HG02938 (cell line): Measurements from ENCODE around the gene EXOC6.

Experiments
- ATAC-seq: cut with Tn5 transposase; IDR thresholded peaks from one replicate; pipeline ENCODE4 v1.9.1; 2021; ENCODE audit warnings: mild to moderate bottlenecking, moderate library complexity; ENCODE audit not compliant: unreplicated experiment

Gene EXOC6

DNA sequence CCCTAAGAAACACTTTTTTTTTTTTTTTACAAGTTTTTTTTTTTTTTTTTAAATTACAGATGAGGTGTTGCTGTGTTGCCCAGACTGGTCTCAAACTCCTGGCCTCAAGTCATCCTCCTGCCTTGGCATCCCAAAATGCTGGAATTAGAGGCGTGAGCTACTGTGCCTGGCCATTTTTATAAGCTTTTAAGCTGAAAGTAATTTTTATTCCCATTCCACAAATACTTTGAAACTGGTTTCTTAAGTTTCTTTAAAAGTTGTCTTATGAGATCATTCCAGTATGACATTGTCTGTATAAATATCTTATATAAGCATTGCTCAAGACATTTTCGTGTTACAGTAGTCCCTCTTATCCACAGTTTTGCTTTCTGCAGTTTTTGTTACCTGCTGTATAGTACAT lies 150.9 kb downstream of the EXOC6 start:
- ATAC-seq: no peak

DNA sequence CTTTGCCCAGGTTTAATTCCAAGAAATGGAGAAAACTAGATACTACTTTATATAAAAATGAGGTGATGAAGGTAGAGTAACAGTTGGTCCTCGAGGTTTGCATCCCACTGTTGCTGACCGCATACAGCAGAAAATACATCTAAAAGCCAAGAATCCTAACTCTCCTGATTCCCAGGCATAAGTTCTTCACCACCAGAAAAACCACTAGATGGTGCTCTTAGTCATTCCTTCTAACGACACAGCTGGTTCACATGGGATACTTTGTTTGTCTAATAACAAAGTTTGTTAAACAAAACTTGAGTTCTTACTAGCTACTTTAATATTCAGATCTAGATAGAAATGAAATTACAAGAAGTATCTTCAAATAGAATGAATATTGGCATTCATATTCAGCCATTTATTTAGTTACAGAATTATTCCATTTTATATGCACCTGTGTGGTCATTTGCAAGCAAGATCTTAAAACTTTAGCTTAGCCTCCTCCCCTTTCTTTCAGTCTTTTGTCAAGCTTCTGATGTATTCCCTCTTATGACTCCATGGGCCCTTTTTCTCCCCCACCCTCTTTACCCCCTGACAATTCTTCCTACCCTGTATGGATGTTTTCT lies 158.2 kb downstream of the EXOC6 start:
- ATAC-seq: no peak

DNA sequence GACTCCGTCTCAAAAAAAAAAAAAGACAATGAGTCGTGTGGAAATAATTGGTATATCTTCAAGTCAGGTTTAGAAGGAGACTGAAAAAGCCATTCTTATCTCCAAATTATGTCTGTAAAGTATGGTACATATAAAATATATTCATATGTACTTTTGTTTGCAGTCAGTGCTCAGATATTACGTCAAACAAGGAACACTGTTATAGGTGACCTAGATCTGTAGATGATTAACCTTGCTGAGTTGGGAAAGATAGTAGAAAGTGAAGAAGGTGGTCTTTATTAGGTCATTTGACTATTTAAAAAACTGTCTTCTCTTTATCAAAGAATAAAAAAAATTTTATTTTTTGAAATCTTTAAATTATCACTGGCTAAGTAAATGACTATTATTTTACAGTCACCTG lies 167.4 kb downstream of the EXOC6 start:
- ATAC-seq: no peak

DNA sequence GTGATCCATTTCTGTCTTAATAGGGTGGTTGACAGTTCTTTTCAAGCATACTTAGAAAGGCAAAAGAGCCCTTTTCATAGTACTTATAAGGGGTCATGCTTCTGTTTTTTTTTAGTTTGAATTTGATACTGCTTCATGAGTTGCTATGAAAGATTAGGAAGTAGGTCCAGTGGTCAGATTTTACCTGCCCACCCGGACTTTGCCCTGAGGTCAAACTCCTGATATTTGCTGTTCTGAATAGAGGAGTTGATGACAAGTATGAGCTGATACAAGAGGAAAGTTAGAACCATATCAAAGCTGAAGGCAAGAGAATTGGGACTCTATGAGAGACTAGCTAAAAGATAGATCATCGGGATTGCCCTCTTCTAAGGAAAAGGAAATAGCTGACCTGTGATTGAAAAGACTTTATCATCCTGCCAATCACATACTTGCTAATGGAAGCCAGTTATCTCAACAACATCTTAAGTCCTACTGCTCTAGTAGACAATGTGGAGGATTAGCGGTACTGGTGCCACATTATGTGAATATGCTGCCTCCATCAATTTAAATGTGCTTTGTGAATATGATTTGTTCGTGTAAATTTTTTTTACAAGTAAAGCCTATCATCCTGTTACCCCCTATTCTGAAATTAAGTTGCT lies 174.8 kb downstream of the EXOC6 start:
- ATAC-seq: no peak

DNA sequence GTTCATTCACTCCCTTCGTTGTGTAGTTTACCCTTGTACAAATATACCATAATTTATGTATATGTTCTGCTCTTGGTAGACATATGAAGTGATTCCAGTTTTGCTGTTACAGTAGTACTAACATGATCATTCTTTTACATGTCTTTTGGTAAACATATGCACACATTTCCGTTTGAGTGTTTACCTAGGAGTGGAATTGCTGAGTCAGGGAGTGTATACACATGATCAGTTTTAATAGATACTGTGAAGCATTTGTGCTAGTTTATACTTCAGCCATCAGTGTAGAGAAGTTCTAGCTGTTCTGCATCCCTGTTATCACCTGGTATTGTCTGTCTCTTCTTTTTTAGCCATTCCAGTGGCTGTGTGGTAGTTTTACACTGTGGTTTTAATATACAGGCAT lies 177.8 kb downstream of the EXOC6 start:
- ATAC-seq: no peak

DNA sequence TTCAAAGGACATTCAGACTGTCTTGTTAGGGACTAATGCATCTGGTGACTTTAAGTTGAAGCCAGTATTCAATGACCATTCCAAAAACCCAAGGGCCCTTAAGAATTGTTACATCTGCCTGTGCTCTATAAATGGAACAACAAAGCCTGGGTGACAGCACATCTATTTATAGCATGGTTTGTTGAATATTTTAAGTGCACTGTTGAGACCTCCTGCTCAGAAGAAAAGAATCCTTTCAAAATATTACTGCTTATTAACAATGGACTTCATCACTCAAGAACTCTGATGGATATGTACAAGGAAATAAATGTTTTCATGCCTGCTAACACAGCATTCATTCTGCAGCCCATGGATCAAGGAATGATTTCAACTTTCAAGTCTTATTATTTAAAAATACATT lies 179.2 kb downstream of the EXOC6 start:
- ATAC-seq: no peak

DNA sequence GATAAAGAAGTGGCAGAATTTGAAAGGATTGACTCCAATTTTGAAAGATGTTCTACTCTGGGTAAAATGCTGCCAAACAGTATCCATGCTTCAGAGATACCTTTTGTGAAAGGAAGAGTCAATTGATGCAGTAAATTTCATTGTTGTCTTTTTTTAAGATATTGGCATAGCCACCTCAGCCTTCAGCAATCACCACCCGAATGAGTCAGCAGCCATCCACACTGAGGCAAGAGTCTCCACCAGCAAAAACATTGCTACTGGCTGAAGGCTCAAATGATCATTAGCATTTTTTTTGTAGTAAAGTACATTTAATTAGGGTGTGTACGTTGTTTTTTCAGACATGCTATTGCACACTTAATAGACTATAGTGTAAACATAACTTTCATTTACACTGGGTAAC lies 180.6 kb downstream of the EXOC6 start:
- ATAC-seq: no peak

DNA sequence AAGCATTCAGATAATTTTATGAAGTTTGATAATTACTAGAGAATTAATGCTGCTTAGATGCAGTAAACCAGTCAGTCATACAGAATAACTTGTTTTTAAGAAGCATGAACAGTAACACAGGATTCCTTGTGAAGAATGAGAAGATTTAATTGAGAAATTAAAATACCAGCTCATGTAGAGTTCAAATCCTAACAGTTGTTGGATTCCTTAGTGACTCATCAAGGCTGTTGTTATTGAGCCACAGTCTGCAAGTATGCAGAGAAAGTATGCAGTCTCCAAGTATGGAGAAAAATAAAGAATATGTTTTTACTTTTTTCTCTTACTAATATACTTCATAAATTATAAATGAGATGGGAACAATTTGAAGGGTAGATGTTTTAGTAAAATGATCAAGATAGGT lies 182.1 kb downstream of the EXOC6 start:
- ATAC-seq: no peak

DNA sequence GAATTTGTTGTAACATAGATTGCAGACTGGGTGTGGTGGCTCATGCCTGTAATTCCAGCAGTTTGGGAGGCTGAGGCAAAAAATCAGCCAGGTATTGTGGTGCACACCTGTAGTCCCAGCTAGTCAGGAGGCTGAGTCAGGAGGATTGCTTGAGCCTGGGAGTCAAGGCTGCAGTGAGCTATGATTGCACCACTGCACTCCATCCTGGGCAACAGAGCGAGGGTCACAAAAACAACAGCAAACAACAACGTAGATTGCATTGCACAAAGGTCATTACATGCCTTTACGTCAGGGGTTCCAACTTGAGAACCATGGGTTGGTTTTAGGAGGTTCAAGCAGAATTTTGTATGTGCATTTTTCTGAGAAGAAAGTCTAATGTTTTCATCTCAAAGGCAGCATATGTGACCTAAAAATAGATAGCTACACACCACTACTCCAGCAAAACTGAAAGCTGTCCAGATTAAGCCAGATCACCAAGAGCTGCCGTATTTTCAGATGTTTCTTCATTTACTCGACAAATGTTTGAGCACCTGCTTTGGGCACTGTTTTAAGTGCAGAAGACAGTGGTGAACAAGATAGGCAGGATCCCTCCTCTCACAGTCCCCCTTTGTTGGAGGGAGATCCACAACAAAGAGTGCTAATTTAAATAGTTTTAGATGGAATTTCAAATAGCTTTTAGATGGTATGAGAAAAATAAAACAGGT lies 183.9 kb downstream of the EXOC6 start:
- ATAC-seq: no peak

DNA sequence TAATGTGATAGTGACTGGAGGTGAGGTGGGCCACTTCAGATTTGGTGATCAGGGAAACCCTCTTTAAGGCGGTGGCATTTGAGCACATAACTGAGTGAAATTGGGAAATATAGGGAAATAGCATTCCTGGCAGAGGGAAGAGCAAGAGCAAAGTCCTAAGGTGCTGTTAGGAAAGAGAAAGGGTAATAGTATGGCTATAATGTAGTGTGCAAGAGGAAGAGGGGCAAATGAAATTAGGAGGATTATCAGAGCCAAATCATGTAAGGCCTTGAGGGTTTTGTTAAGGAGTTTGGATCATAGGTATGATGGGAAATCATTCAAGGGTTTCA lies 184.5 kb downstream of the EXOC6 start:
- ATAC-seq: no peak

DNA sequence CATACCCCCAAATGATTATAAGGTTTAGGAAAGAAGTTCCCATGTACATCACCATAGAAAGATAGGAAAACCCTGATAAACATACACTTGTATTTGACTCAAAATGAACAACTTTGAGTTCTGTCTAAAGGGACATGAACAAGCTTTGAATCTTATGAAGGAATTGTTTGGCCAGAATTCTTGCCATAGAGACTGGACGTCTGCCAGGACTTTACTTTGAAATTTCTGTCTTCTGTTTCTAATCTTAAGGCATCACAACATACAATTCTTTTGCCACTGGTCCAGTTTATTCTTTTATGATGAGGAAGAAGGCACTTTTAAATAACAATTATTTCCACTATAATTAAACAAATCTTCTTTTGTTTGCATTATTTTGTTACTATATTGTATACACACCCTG lies 186.1 kb downstream of the EXOC6 start:
- ATAC-seq: no peak

DNA sequence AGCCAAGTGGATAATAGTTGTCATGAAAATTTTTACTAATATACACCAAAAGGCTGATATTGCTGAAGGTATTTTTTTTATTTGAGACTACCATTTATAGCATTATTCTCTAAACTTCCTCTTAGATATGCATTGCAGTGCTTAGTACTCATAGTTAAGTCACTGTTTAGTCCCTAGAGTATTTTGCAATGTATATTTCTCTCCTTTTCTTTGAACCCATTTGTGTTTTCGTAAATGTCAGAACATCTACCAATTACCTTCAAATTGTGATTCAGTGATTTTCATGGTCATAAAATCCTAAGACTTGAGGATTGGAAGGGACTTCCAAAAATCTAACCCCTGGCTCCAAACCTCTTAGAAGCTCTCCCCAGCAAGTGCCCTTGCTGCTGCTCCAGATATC lies 190.8 kb downstream of the EXOC6 start:
- no peak for ATAC-seq

DNA sequence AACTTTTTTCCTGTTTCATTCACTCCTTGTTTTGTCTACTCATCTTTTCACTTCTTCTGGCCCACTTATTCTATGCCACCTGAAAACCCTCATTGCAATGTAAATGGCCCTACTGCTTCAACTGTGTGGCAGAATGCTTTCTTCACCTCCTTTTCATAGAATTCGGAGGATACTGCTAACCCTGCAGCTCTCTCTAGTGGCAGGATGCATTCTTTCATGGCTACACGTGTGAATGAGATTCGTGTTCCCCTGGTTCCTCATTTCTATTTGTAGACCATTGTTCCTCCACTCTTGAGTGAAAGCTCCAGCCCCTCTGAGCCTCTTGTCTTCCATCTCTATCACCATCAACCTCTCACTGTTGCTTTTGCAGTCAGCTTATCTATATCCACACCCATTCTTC lies 191.4 kb downstream of the EXOC6 start:
- no peak for ATAC-seq

DNA sequence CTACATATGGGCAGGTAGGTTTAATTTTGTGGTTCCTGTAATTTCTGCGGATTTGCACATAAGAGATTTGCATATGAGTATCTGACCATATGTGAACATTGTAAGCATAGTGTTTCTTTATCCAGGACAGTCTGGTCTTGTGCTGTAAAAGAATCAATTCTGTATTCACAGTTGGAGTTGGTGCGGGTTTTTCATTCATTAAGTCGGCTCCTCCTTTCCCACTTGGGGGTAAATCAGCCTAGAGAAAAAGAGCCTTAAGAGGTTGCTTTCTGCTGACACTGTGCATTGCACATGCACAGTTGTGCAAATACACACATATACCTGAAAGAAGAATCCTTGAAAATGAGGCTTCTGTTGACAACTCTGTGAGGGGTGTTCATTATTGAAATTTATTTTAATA lies 206.2 kb downstream of the EXOC6 start:
- ATAC-seq: no peak

DNA sequence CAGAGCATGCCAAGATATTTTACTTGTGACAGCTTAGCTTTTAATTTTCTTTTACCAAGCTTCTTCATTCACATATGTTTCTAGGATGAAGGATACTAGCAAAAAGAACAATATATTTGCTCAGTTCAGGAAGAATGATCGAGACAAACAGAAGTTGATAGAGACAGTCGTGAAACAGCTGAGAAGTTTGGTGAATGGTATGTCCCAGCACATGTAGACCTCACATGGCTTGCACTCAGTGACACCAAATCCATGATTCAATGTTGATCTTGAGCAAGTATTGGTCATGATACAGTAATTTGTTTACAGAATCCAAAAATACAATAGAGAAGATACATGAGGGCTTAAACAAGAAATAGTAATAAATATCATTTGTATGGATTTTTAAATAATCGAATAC lies 209.8 kb downstream of the EXOC6 start:
- ATAC-seq: no peak

DNA sequence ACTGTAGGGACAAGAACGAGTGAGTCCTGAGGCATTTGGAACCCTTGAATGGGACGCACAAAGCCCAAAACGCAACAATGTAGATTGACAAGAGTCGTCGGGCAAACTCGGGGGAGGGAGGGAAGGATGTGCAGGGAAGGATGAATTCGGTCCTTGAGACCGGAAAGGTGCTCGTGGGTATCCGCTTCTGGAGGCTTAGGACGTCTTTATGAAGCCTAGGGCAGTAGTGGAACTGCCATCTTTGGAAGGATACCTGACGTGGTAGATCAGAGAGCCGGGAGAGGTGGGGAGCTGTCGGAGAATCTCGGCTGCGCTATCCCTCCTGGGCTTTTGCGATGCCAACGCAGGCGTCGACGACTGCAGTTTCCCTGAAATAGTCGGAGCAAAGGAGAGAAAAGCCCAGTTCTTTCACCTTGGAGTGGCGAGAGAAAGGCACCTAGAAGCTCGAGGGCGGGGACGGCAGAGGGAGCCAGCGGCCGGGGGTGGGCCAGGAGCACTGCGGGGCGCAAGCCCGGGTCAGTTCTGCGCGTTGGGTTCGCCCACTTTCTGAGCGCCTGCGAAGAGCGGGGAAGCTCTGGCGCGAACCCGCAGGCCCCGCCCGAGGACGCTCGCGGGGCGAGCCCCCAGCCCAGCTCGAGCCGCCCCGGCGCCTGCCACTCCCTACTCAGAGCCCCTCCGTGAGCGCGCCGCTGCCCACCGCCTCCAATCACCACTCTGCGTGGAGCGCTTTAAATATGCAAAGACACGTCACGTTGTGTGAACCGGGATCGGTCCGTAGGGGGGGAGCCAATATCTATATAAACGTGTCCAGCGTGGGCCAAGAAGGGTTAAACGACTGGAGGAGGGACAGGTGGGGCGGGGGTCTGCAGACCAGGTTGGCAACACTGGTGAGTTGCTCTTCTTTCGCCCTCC lies 211.9 kb downstream of the EXOC6 start, which contains the start of gene CYP26C1:
CYP26C1 (plus strand) TSS at position 824 of the 912 bp plus-strand sequence. CDS start 466 bp downstream, outside the sequence.
- ATAC-seq: no peak

DNA sequence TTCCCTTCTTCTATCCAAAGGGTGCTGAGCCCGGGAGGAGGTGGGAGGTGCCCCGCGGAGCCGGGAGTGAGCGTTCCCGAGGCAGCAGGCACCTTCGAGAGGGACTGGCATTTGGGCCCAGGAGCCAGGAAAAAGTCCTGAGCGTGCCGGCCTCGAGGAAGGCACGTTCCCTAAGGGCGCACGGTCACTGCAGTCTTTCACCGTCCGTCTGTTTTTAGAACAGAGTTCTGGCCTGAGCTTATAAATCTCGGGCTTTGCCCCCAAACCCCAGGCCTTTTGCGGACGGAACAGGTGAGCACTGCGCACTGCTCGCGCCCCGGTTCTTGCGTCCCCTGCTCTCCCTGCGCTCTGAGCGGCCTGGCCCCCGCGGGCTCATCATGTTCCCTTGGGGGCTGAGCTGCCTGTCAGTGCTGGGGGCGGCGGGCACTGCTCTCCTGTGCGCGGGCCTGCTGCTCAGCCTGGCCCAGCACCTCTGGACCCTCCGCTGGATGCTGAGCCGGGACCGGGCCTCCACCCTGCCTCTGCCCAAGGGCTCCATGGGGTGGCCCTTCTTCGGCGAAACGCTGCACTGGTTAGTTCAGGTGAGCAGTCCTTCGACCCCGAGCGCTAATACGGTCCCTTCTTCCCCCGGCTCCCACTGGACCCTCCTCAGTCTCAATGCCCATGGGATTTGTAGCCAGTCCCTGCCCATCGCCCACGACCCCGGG lies 212.7 kb downstream of the EXOC6 start:
- ATAC-seq: no peak

DNA sequence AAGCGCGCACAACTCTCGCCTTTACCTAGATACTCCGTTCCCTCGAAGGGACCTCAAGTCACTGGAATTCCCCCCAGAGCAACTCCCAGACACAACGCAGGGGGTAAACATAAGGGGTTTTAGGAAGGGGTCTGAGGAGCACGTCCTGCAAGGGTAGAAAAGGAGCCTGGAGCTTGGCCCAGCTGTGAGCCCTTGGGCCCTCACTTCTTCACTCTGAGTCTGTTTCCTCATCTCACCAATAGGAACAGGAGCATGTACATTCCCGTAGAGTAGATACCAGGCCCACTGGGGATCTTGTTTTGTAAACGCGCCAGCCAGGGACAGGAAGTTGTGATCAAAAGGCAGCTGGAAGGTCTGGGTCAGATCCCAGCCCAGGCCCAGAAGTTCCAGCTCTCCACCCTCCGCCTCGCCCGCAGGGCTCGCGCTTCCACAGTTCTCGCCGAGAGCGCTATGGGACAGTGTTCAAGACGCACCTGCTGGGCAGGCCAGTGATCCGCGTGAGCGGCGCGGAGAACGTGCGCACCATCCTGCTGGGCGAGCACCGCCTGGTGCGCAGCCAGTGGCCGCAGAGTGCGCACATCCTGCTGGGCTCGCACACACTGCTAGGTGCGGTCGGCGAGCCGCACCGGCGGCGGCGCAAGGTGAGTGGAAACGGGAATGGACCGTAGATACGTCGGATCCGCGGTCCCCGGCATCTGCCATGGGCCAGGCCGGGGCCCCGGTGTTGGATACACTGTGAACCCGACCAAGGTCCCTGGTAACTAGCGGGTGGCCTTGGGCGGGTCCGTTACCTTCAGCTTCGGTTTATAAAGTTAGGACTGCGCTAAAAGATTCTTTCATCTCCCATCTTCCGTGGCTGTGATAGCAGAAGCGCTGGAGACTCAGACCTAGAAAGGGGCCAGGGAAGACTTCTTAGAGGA lies 213.5 kb downstream of the EXOC6 start:
- ATAC-seq: no peak

DNA sequence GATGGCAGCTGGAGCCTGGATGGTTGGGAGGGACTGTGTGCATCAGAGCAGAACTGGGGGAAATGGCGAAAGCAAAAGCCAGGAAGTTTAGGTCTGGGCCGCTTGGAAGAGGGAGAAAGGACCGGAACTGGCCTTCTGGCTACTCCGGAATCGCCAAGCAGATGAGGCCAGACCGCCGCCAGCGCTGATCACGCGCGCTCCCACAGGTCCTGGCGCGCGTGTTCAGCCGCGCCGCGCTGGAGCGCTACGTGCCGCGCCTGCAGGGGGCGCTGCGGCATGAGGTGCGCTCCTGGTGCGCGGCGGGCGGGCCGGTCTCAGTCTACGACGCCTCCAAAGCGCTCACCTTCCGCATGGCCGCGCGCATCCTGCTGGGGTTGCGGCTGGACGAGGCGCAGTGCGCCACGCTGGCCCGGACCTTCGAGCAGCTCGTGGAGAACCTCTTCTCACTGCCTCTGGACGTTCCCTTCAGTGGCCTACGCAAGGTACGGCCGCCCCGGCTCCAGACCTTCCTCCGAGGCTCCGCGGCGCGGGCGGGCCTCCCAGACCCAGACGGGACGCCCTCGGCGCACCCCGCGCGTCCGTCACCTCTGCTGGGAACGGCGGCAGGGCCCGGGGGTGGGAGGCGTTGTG lies 214.3 kb downstream of the EXOC6 start:
- ATAC-seq: peak; percentile 63
